Loucy (cell line): ENCODE data around the gene TLK1.

ENCODE experiments used
- EZH2phosphoT487 ChIP-seq: fragments of 200-600 bp; IDR thresholded peaks from 2 replicates; pipeline ENCODE4 v1.6.1; 2018; ENCODE audit warnings: antibody characterized with exemption, mild to moderate bottlenecking, moderate library complexity, borderline replicate concordance
- TF ChIP-seq, protein P1 (sequence below): fragments of 200-600 bp; sonication (generic); conservative IDR thresholded peaks from 2 replicates; pipeline ENCODE4 v1.5.1; 2014; ENCODE audit warnings: mild to moderate bottlenecking, antibody characterized with exemption, low read length

DNA sequence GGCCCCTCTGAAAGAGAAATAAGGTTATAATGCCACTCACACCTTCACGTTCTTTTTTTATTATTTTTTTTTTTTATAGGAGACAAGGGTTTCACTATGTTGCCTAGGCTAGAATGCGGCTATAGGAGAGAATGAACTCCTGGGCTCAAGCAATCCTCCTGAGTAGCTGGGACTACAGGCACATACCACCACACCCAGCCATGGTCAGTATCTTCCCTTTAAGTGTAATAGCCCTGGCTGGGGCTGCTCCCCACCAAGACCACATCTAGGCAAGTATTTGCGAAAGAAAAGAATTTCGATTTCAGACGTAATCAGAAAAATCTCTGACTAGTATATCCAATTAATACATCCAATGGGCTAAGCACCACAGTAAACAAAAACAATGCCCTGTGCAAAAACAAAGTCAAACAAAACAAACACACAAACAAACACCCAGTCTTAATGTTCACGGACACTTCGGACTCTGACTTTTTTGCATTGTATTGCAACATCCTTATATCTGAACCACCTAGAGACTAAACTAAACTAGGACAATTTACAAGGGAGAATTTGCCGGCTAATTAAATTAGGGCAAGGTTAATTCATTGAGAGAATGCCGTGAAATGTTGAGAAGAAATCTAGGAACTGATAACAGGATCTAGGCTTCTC, 49.6 kb upstream of the TLK1 start:
- TF ChIP-seq, protein P1, sequence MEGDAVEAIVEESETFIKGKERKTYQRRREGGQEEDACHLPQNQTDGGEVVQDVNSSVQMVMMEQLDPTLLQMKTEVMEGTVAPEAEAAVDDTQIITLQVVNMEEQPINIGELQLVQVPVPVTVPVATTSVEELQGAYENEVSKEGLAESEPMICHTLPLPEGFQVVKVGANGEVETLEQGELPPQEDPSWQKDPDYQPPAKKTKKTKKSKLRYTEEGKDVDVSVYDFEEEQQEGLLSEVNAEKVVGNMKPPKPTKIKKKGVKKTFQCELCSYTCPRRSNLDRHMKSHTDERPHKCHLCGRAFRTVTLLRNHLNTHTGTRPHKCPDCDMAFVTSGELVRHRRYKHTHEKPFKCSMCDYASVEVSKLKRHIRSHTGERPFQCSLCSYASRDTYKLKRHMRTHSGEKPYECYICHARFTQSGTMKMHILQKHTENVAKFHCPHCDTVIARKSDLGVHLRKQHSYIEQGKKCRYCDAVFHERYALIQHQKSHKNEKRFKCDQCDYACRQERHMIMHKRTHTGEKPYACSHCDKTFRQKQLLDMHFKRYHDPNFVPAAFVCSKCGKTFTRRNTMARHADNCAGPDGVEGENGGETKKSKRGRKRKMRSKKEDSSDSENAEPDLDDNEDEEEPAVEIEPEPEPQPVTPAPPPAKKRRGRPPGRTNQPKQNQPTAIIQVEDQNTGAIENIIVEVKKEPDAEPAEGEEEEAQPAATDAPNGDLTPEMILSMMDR: no peak
- no peak for TF ChIP-seq EZH2phosphoT487
